SK-N-SH treated with all-trans-retinoic acid at 6 μM for 48 hours (cell line): ENCODE results near the gene PID1.

Experiments
- ESRRG ChIP-seq: fragments of 250-450 bp; sonication (Bioruptor Pico); IDR thresholded peaks from 2 replicates; pipeline ENCODE4 v1.6.1; 2021; ENCODE audit warnings: mild to moderate bottlenecking
- GLIS3 ChIP-seq: fragments of 250-450 bp; sonication (Bioruptor Pico); IDR thresholded peaks from 2 replicates; pipeline ENCODE4 v1.5.0; 2020; ENCODE audit warnings: mild to moderate bottlenecking, moderate library complexity
- ISL1 ChIP-seq: fragments of 250-450 bp; sonication (Bioruptor Pico); IDR thresholded peaks from 2 replicates; pipeline ENCODE4 v2.1.2; 2022; ENCODE audit warnings: mild to moderate bottlenecking, moderate library complexity
- OSR1 ChIP-seq: fragments of 250-450 bp; sonication (Bioruptor Pico); IDR thresholded peaks from 2 replicates; pipeline ENCODE4 v1.8.0; 2022; ENCODE audit warnings: moderate library complexity, mild to moderate bottlenecking, inconsistent platforms
- RARB ChIP-seq: fragments of 250-450 bp; sonication (Bioruptor Pico); IDR thresholded peaks from 2 replicates; pipeline ENCODE4 v1.8.0; 2021; ENCODE audit warnings: mild to moderate bottlenecking, moderate library complexity
- TCF4 ChIP-seq: fragments of 250-450 bp; sonication (Bioruptor Pico); IDR thresholded peaks from 2 replicates; pipeline ENCODE4 v1.8.0; 2021; ENCODE audit warnings: mild to moderate bottlenecking, moderate library complexity, borderline replicate concordance
- ZFP3 ChIP-seq: fragments of 250-450 bp; sonication (Bioruptor Pico); IDR thresholded peaks from 2 replicates; pipeline ENCODE4 v1.5.0; 2020; ENCODE audit warnings: mild to moderate bottlenecking, moderate library complexity
- ZNF565 ChIP-seq: fragments of 450-650 bp; formaldehyde crosslinking; conservative IDR thresholded peaks from 2 replicates; pipeline ENCODE4 v1.5.0; 2020; ENCODE audit warnings: low read depth, mild to moderate bottlenecking, moderate library complexity
- ZNF70 ChIP-seq: fragments of 450-650 bp; formaldehyde crosslinking; IDR thresholded peaks from 2 replicates; pipeline ENCODE4 v1.5.0; 2020; ENCODE audit warnings: mild to moderate bottlenecking, moderate library complexity
- TF ChIP-seq, protein P1 (sequence below): fragments of 250-450 bp; sonication (Bioruptor Pico); IDR thresholded peaks from 2 replicates; pipeline ENCODE4 v1.5.0; 2020; ENCODE audit warnings: mild to moderate bottlenecking, moderate library complexity
- TF ChIP-seq, protein P2 (sequence below): fragments of 250-450 bp; sonication (Bioruptor Pico); IDR thresholded peaks from 2 replicates; pipeline ENCODE4 v1.5.1; 2021; ENCODE audit warnings: mild to moderate bottlenecking, moderate library complexity
- TF ChIP-seq, protein P3 (sequence below): fragments of 250-450 bp; sonication (Bioruptor Pico); IDR thresholded peaks from 2 replicates; pipeline ENCODE4 v1.8.0; 2020; ENCODE audit warnings: mild to moderate bottlenecking, moderate library complexity, borderline replicate concordance
- TF ChIP-seq, protein P4 (sequence below): fragments of 250-450 bp; sonication (Bioruptor Pico); IDR thresholded peaks from 2 replicates; pipeline ENCODE4 v1.5.1; 2020; ENCODE audit warnings: low read depth, mild to moderate bottlenecking, moderate library complexity

DNA sequence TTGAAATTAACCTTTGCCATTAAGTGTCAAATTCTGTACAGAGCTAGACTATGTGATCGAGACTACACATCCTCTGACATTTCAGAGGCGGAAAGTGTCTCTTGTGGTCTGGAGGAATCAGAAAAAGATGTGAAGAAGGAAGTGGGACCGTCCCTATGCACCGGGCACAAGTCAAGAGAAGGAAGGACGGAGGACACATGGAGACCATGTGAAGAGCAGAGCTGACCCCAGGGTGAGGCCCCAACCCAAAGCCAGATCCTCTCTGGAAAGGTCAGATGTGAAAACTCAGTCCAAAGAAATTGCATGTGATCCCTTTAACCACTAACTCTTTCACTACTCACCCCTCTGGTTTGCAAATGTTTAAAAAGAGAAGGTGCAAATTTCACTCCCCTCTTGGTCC, 92.4 kb downstream of the PID1 start:
- TF ChIP-seq ZNF565 (CRISPR knock-in tag) (no peak), ZNF70 (CRISPR knock-in tag) (no peak), ISL1 (CRISPR knock-in tag) (no peak), ESRRG (no peak), RARB (CRISPR knock-in tag) (no peak), GLIS3 (CRISPR knock-in tag) (no peak), OSR1 (CRISPR knock-in tag) (no peak), ZFP3 (CRISPR knock-in tag) (no peak), TCF4 (CRISPR knock-in tag) (no peak)
- TF ChIP-seq, protein P1, sequence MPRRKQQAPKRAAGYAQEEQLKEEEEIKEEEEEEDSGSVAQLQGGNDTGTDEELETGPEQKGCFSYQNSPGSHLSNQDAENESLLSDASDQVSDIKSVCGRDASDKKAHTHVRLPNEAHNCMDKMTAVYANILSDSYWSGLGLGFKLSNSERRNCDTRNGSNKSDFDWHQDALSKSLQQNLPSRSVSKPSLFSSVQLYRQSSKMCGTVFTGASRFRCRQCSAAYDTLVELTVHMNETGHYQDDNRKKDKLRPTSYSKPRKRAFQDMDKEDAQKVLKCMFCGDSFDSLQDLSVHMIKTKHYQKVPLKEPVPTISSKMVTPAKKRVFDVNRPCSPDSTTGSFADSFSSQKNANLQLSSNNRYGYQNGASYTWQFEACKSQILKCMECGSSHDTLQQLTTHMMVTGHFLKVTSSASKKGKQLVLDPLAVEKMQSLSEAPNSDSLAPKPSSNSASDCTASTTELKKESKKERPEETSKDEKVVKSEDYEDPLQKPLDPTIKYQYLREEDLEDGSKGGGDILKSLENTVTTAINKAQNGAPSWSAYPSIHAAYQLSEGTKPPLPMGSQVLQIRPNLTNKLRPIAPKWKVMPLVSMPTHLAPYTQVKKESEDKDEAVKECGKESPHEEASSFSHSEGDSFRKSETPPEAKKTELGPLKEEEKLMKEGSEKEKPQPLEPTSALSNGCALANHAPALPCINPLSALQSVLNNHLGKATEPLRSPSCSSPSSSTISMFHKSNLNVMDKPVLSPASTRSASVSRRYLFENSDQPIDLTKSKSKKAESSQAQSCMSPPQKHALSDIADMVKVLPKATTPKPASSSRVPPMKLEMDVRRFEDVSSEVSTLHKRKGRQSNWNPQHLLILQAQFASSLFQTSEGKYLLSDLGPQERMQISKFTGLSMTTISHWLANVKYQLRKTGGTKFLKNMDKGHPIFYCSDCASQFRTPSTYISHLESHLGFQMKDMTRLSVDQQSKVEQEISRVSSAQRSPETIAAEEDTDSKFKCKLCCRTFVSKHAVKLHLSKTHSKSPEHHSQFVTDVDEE (CRISPR knock-in tag), result no peak
- TF ChIP-seq, protein P2, sequence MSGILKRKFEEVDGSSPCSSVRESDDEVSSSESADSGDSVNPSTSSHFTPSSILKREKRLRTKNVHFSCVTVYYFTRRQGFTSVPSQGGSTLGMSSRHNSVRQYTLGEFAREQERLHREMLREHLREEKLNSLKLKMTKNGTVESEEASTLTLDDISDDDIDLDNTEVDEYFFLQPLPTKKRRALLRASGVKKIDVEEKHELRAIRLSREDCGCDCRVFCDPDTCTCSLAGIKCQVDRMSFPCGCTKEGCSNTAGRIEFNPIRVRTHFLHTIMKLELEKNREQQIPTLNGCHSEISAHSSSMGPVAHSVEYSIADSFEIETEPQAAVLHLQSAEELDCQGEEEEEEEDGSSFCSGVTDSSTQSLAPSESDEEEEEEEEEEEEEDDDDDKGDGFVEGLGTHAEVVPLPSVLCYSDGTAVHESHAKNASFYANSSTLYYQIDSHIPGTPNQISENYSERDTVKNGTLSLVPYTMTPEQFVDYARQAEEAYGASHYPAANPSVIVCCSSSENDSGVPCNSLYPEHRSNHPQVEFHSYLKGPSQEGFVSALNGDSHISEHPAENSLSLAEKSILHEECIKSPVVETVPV (CRISPR knock-in tag), result no peak
- TF ChIP-seq, protein P3, sequence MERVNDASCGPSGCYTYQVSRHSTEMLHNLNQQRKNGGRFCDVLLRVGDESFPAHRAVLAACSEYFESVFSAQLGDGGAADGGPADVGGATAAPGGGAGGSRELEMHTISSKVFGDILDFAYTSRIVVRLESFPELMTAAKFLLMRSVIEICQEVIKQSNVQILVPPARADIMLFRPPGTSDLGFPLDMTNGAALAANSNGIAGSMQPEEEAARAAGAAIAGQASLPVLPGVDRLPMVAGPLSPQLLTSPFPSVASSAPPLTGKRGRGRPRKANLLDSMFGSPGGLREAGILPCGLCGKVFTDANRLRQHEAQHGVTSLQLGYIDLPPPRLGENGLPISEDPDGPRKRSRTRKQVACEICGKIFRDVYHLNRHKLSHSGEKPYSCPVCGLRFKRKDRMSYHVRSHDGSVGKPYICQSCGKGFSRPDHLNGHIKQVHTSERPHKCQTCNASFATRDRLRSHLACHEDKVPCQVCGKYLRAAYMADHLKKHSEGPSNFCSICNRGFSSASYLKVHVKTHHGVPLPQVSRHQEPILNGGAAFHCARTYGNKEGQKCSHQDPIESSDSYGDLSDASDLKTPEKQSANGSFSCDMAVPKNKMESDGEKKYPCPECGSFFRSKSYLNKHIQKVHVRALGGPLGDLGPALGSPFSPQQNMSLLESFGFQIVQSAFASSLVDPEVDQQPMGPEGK, result no peak
- TF ChIP-seq, protein P4, sequence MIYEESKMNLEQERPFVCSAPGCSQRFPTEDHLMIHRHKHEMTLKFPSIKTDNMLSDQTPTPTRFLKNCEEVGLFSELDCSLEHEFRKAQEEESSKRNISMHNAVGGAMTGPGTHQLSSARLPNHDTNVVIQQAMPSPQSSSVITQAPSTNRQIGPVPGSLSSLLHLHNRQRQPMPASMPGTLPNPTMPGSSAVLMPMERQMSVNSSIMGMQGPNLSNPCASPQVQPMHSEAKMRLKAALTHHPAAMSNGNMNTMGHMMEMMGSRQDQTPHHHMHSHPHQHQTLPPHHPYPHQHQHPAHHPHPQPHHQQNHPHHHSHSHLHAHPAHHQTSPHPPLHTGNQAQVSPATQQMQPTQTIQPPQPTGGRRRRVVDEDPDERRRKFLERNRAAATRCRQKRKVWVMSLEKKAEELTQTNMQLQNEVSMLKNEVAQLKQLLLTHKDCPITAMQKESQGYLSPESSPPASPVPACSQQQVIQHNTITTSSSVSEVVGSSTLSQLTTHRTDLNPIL (CRISPR knock-in tag), result no peak
